GM18508 (cell line): ENCODE results near the gene MMAB.

Experiments
- ATAC-seq: cut with Tn5 transposase; IDR thresholded peaks from one replicate; pipeline ENCODE4 v1.9.1; 2021; ENCODE audit warnings: moderate number of reproducible peaks; ENCODE audit not compliant: insufficient read depth, unreplicated experiment

MMAB gene

DNA sequence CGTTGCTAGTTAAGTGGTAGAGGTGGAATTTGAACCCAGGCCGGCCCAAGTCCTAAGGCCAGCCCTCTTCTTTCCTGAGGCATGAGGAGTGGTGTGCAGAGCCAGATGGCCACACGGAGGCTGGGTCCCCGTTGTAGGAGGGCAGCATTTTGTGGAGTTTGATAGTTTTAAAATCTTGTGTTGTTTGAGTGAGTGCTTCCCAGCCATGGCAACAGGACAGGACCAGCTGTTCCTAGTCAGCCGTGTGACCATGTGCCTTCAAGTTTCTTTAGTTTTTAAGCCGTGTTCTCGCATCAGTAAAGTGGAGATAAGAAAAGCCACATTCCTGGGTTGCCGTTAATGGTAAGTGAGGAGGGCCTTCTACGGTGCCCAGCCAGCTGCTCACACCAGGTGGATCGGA, 51.5 kb downstream of the MMAB start:
- no peak for ATAC-seq

- no peak for ATAC-seq
Measured at GRCh38 chr12:109519787-109520186, 53.5 kb downstream of the MMAB start.

DNA sequence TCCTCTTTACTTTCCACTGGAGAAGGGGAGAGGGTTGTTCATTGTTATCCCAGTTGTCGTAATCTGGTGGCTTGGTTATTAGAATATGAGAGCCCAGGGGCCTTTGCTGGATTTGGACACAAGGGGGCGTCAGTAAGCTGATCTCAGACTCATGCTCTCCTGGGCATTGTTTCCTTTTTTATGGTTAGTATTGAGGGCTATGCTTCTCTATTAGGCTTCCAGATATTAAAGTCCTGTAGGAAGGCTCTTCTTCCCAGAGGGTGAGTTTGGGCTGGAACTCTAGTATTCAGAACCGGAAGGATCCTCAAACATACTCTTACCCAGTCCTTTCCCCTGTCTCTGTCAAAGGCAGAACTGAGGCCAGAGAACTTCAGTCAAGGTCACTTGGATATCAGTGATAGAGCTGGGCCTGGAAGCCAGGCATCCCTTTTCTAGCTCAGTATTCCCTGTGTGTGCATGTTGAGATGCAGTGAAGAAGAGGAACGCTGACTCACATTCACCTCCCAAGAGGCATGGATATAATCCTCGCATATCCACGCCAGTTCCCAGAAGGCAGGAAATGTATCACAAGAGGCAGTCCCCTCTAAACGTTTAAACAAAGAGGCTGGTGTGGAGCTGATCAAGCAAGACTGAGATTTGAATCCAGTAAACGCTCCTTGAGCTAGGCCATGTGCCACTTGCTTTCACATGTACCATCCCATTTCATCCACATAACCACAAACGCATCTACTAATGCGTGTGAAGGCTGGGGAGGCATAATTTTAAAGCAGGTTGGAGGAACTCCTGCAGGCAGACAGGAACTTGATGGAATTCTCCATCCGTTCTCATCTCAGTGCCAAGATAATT, 54.3 kb downstream of the MMAB start:
- no peak for ATAC-seq

- no peak for ATAC-seq
Measured at GRCh38 chr12:109517619-109518018, 55.7 kb downstream of the MMAB start.

- no peak for ATAC-seq
Measured at GRCh38 chr12:109513977-109514376, 59.3 kb downstream of the MMAB start.

GRCh38 chr12:109513051-109513450, 60.3 kb downstream of the MMAB start:
- no peak for ATAC-seq

- ATAC-seq, result no peak
Measured at GRCh38 chr12:109512608-109513007, 60.7 kb downstream of the MMAB start.

- ATAC-seq, result no peak
Measured at GRCh38 chr12:109510196-109510595, 63.1 kb downstream of the MMAB start.

GRCh38 chr12:109504068-109504467, 69.2 kb downstream of the MMAB start:
- no peak for ATAC-seq
